ENCODE results near the gene BRWD1.

GRCh38 chr21:39350094-39351005 lies 36.9 kb upstream of the BRWD1 start:
- TF ChIP-seq, protein P1, sequence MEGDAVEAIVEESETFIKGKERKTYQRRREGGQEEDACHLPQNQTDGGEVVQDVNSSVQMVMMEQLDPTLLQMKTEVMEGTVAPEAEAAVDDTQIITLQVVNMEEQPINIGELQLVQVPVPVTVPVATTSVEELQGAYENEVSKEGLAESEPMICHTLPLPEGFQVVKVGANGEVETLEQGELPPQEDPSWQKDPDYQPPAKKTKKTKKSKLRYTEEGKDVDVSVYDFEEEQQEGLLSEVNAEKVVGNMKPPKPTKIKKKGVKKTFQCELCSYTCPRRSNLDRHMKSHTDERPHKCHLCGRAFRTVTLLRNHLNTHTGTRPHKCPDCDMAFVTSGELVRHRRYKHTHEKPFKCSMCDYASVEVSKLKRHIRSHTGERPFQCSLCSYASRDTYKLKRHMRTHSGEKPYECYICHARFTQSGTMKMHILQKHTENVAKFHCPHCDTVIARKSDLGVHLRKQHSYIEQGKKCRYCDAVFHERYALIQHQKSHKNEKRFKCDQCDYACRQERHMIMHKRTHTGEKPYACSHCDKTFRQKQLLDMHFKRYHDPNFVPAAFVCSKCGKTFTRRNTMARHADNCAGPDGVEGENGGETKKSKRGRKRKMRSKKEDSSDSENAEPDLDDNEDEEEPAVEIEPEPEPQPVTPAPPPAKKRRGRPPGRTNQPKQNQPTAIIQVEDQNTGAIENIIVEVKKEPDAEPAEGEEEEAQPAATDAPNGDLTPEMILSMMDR (IDR thresholded peaks at IDR 0.05; ENCODE audit: borderline replicate concordance, extremely low read depth, low read length, poor library complexity, severe bottlenecking) = no peak
- no peak for TF ChIP-seq EZH2 (IDR thresholded peaks at IDR 0.05; ENCODE audit: borderline replicate concordance, low read depth, low read length, severe bottlenecking)
